ENCODE measurements around the gene SPOCK1.
"Not testable (repeated sequence)": the region's sequence is repeated elsewhere in the genome, so short reads cannot be mapped to it uniquely, and the experiment has no call there.

Gene SPOCK1

GRCh38 chr5:137290373-137290772, 208.8 kb downstream of the SPOCK1 start:
- DNase-seq, result no peak

- no peak for DNase-seq
Observed at GRCh38 chr5:137289856-137290255, 209.3 kb downstream of the SPOCK1 start.

DNA sequence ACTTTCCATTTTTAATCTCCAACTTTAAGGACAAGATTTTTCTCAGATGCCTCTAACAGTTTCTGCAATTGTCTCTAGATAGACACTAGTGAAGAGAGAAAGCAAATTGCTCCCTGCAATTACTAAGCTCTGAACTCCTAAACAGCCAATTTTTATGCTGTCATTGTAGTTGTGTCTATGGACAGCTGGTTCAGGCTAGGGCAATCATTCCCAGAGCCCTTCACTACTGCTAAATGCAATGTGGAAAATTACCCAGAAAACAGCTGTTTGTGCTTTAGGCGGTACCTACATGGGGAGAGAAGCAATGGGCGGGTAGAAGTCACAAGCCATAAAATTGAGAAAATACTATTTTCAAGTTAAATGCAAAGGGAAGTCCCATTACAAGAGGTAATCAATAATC, 211.6 kb downstream of the SPOCK1 start:
- DNase-seq, result no peak

DNA sequence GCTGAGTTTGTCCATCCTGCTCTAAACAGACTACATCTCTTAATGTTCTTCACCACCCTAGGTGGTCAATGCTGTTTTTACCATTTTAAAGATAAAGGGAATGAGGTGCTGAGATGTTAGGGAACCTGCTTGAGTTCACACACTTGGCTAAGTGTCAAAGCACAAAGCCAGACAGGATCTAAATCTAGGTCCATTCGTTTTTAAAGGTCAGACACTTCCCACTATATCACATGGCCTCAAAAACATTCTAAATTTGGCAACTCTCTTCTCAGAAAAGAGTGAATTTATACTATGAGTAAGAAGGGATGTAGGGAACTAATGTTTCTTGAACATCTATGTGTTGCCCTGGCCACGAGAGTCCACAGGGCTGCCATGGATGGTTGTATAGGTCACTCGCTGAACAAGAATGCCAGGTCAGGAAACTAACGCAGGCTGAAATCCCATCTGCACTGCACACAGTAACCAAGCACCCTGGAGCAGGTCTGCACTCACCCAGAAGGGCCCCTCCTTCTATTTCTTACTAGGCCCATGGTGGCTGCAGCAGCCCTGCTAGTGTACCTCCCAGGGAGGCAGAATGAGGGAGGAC, 213.0 kb downstream of the SPOCK1 start:
- no peak for DNase-seq

DNA sequence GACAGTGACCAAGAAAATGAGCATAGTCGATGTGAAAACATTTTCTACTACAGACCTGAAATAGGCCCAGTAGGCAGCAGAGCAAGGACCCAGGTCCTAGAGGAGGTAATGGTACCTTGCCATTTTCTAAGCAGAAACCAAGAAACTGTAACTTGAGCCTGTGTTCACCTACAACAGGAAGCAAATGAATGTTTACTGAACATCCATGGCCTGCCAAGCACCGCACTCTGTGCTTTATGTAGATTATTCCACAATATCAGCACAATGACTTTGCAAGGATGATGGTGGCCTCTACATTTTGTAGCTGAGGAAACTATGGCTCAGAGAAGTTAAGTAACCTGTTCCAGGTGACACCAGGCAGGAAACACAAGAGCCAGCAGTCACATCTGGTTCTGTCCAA, 215.3 kb downstream of the SPOCK1 start:
- DNase-seq, result no peak

DNA sequence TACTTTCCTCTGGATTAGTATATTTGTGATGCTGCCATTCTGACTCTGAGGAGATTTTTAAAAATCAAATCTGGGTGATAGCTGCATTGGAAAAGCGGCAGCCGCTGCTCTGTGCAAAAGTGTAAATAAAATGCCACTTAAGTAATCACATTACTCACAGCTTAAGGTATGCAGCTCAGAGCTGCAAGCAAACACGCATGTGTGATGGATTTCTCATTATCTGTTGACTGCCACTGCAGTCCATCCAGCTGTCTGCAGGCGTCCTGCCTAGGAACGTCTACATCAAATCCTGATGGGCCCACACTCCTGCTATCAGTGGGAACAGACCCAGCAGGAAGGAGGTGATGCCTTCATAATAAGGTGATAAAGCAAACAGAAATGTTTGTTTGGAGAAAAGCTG, 216.9 kb downstream of the SPOCK1 start:
- DNase-seq, result no peak

DNA sequence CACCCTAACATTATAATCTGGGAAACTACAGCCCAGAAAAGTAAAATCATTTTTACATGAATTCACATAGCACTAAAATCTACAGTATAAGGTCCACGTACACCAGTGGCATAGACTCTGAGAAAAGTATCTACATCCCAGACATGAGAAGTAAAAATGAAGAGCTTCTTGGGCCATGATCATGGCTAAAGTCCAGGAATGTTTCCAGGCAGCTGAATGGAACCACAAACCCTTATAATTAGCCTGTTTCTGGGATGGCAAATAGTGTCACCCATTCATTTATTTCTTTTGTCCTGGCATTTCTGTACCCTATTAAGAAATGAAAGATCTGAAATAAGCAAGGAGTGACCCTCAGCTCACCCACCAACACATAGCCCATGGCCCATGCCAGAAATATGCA, 217.9 kb downstream of the SPOCK1 start:
- no peak for DNase-seq

DNA sequence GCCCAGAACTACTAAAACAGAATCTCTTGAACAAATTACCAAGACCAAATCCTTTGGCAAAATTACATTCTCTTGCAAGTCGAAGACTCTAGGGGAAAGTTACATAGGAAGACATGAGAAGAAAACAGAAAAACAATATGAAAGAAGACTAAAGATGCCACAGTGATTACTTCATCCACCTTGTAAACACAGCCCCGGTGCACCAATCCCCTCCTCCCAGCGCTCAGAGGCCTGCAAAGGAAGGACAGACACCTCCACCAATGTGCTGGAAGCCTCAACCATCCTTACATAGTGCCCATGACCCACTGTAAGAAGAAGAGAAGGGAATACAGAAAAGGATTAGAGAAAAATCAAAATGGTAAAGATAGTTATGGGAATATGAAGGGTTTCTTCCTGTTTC, 218.5 kb downstream of the SPOCK1 start:
- DNase-seq, result no peak

- no peak for DNase-seq
Observed at GRCh38 chr5:137279521-137280231, 219.4 kb downstream of the SPOCK1 start.

- DNase-seq, result no peak
Observed at GRCh38 chr5:137278476-137278875, 220.7 kb downstream of the SPOCK1 start.

GRCh38 chr5:137275083-137275482, 224.0 kb downstream of the SPOCK1 start:
- DNase-seq, result peak; percentile 13 to 34

DNA sequence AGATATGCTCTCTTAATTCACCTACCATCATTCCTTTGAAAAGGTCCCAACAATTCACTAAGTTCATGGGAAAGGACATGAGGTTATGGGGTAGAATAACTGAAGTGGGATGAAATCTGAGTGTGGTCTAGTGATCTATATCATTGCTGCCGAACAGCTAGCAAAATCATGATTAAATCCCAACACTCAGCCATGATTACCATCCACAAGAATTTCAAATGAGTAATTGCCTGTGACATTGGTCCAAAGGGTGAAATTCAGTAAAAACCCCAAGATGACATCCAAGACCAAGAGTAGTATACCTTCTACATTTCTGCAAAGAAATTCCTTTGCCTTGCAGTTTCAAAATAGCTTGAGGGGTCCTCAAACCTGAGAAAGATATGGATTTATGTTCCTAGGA, 225.6 kb downstream of the SPOCK1 start:
- no peak for DNase-seq

DNA sequence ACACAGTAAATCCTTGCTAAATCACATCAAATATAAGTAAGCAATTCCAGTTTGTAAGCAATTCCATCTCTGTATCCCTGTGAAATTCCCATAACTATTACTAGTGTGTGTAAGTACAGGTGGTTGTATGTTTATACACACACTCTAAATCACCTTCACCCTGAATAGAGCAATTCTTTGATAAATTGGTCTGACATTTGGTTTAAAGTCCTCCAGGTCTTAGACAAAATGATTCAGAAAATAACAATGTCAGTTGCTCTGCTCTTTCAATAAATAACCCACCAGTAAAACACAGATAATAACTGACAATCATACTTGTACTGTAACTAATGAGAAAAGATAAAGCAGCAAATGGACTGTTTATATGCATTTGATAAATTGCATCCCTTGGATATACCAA, 226.3 kb downstream of the SPOCK1 start:
- no peak for DNase-seq

GRCh38 chr5:137269946-137270345, 229.2 kb downstream of the SPOCK1 start:
- DNase-seq, result no peak

DNA sequence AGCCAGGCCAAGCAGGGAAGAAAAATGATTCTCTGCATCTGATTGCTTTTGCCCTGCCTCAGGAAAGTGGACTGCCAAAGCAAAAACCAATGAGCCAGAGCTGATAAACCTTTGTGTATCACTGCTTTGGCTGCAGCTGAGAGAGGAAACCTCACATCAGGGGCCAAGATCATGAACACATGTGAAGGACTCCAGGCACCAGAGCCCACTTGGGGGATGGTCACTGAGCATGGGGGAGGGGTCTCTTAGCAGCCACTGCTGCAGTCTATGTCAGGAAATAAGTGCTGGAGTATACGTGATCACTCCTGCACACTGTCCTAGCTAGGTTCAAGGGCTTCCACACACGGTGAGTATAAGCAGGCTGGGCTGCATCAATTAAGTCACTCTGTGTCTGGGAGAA, 229.9 kb downstream of the SPOCK1 start:
- no peak for DNase-seq

GRCh38 chr5:137268646-137269045, 230.5 kb downstream of the SPOCK1 start:
- DNase-seq, result no peak

DNA sequence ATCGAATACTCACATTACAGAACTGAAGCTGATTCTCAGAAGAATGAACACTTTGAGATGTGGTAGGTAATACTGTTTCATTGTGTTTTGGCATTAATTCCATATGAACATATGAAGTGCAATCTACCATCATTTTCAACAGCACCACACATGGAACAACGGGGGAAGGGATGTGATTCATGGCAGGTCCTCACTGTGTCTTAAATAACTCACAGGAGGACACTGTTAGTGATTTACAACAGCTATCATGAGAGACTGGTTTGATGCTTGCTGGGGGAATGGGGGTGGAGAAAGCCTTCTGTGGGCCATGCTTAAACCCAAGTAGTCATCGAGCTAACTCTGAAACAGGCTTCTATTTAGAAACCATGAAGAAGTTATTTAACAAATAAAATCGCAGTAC, 232.9 kb downstream of the SPOCK1 start:
- DNase-seq, result no peak

GRCh38 chr5:137265457-137265856, 233.7 kb downstream of the SPOCK1 start:
- no peak for DNase-seq

DNA sequence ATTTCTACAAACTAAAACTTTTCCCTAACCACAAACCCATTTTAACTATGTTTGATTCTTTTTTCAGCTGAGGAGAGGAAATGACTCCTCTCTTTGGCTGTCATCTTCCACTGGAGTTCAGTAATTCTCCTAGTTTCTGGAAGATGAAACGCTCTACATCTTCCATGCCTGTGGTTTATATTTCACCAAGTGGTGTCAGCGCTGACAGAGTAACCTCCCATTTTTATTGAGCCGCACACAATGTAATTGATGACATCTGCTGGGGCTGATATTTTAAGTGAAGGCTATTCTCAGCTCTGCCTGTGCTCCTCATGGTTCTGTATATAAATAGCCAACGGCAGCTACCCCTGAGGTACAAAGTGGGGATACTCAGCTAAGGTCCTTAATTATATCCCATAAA, 234.6 kb downstream of the SPOCK1 start:
- no peak for DNase-seq

GRCh38 chr5:137264041-137264440, 235.1 kb downstream of the SPOCK1 start:
- no peak for DNase-seq

DNA sequence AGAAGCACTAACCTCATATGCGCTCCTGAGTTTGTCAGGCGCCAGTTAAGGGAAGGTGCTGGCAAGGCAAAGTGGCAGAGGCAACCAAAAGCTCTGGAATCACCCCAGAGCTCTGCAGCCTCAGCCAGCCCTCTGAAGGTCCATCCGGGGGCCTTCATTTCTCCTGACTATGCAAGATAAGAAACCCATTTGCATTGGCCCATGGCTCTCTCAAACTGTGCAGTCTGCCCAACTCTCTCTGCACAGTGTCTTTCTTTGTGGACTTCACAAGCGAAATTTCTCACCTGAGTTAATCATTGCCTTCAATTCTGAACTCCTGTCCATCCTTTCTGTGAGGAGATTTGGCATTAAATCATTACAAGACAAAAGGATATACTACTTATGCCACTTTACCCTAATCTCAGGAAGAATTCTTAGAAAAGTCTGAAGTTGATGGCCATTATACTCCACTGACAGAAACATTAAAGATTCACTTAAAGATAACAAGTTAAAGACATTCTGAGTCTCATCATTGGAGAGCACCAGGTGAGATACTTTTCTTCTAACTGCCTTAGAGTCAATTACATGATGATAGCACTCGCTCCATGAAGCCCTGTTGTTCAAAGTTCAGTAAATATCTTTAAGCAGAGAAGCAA, 235.6 kb downstream of the SPOCK1 start:
- DNase-seq, result no peak

DNA sequence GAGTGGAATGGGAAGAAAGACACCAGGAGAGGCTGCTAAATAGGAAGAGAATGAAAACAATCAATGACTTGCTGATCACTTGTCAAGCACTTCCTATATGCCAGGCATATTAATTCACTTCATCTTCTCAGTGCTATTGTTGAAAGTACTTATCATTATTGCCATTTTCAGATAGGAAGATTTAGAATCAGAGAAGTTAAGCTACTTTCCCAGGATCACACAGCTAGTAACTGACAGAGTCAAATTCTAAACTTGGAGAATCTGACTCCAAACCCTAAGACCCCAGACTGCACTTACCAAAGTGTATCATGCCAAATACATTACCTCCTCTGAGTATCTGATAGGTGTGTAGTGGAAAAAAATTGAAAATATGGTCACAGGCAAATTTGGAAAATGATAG, 236.3 kb downstream of the SPOCK1 start:
- DNase-seq, result no peak

DNA sequence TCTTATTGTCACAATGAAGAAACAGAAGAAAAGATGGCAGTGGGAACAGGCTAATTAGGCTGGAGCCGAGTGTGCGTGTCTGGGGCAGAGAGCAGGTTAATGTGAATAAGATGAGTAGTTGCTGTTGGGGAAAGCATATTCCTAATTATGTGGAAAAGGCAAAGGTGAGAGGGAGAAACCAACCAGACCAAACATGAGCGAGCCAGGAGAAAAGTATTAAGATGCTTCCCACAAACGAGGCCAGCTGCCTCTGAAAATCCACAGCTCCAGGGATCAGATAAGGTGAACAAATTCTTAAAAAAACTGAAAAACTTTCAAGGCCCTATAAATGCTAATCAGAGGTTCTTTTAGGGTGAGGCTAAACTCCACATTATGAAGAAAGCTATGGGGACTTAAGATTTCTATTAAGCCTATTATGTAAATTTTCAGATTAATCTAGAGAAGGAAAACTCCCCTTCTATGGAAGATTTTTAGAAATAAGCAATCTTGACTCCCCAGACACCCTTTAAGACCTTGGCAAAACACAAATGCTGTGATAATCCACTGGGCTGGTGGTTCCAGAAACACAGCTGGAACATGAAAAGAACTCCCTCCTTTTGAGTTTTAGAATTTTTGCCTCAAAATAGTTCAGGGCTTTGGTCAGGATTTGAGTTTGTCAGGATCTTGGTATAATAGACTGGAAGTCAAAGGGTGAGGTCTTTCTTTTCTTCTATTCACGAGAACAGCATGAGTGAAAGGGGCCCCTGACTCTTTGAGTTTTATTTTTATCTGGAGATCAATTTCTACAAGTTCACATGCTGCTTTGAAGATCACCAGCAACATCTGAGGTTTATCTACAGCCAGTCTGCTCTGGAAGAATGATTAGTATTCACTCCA, 238.1 kb downstream of the SPOCK1 start:
- no peak for DNase-seq

DNA sequence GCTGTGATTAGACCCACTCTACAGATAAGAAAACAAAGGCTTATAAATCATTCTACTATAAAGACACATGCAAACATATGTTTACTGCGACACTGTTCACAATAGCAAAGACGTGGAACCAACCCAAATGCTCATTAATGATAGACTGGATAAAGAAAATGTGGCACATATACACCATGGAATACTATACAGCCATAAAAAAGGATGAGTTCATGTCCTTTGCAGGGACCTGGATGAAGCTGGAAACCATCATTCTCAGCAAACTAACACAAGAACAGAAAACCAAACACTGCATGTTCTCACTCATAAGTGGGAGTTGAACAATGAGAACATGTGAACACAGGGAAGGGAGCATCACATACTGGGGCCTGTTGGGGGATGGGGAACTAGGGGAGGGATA, 240.0 kb downstream of the SPOCK1 start:
- not testable (repeated sequence) for DNase-seq
